Stimulated activated CD4-positive, alpha-beta T cell treated with anti-CD3 and anti-CD28 coated beads, Interleukin-12 subunit alpha, Interleukin-12 subunit beta, amount 100 ng/mL, for 24 hours (primary cell): ENCODE measurements around the gene IRAK2.
"Not testable (repeated sequence)": the region's sequence is repeated elsewhere in the genome, so short reads cannot be mapped to it uniquely, and the experiment has no call there.

Experiments
- DNase-seq, 2 experiments: peaks; one replicate each; pipeline ENCODE4 v3.0.0-alpha.2; 2020; ENCODE audit warnings: low read depth in 2 of 2

IRAK2 gene

GRCh38 chr3:10164546-10165393, at the start of gene IRAK2:
Gene IRAK2, plus strand, starts transcription at chr3:10164919. Its CDS starts 36 bp downstream, at chr3:10164955.
- DNase-seq, result peak; percentile 33 to 56

DNA sequence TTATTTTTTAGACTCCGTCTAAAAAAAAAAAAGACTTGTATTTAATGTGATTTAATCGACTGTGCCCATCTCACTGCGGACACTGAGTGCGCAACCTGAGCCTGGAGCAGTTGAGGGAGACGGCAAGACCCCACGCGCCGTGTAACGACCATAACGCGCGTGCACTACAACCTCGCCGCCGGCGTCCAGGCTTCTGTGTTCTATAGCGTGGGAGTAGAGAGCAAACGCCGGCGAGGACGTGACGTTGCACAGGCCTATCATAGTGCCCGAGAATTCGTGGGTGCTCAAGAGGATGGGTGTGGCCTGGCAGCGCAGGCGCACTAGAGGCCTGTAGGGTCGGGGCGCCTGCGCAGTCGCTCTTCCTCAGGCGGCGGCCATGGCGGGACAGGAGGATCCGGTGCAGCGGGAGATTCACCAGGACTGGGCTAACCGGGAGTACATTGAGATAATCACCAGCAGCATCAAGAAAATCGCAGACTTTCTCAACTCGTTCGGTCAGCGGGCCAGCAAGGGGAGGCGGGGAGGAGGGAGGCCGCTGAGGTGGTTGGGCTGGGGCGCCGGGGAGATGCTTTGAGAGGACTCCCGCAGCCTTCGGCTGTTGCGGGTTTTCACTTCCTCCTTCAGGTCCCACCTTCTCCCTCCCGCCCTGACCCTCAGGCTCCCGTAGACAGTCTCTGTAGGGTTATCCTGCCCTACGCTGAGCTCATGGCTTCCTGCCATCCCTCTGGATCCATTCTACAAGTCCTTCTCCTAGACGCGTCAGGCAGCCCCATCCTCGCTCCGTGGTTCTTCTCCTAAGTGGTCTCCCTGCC, 49.2 kb upstream of the IRAK2 start, which contains the start of gene BRK1:
TSS of gene BRK1 (plus strand) at position 350 of the 812 bp plus-strand sequence. CDS start at position 377, 27 bp downstream.
- peak; percentile 88 to 92 for DNase-seq

- no peak for DNase-seq
Observed at GRCh38 chr3:10116138-10116460, 48.6 kb upstream of the IRAK2 start.

DNA sequence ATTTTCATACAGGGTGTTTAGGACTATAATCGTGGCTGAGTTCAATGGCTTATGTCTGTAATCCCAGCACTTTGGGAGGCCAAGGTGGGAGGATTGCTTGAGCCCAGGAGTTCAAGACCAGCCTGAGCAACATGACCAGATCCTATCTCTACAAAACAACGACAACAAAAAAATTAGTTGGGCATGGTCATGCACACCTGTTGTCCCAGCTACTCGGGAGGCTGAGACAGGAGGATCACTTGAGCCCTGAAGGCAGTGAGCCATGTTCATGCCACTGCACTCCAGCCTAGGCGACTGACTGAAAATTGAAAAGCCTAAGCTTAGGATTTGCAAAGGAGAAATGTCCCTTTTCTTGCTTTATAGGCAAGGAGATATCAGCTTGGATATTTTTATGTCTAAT, 47.8 kb upstream of the IRAK2 start:
- no peak for DNase-seq

- DNase-seq, result no peak
Observed at GRCh38 chr3:10119376-10119775, 45.3 kb upstream of the IRAK2 start.

DNA sequence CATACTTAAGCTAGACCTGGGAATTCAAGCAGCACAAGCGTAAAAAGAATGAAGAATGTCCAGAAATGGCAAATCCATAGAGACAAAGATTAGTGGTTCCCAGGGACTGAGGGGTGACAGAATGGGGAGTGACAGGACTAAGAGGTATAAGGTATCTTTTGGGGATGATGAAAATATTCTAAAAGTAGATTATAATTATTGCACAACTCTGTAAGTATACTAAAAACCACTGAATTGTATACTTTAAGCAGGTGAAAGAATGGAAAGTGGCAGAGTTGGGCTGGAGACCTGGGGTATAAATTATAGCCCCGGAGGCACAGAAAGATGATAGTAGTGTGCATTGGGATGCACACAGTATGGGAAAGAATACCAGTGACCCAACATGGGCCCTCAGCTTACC, 43.7 kb upstream of the IRAK2 start:
- no peak for DNase-seq

- DNase-seq, result no peak
Observed at GRCh38 chr3:10122724-10123123, 42.0 kb upstream of the IRAK2 start.

DNA sequence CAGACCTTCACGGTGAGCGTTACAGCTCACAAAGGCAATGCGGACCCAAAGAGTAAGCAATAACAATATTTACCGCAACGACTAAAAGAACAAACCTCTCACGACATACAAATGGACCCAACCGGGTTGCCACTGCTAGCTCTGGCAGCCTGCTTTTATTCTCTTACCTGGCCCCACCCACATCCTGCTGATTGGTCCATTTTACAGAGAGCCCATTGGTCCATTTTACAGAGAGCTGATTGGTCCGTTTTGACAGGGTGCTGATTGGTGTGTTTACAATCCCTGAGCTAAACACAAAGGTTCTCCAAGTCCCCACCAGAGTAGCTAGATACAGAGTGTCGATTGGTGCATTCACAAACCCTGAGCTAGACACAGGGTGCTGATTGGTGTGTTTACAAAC, 28.8 kb upstream of the IRAK2 start:
- DNase-seq, result not testable (repeated sequence)

DNA sequence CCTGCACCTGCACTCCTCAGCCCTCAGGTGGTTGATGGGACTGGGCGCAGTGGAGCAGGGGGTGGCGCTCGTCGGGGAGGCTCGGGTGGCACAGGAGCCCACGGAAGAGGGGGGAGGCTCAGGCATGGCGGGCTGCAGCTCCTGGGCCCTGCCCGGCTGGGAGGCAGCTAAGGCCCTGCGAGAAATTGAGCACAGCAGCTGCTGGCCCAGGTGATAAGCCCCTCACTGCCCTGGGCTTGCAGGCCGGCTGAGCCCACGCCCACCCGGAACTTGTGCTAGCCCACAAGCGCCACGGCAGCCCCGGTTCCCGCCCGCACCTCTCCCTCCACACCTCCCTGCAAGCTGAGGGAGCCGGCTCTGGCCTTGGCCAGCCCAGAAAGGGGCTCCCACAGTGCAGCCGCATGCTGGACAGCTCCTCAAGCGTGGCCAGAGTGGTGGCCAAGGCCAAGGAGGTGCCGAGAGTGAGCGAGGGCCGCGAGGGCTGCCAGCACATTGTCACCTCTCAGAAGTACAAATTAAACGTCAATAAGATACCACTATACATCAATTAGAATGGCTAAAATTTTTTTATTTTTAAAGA, 28.2 kb upstream of the IRAK2 start:
- no peak for DNase-seq

DNA sequence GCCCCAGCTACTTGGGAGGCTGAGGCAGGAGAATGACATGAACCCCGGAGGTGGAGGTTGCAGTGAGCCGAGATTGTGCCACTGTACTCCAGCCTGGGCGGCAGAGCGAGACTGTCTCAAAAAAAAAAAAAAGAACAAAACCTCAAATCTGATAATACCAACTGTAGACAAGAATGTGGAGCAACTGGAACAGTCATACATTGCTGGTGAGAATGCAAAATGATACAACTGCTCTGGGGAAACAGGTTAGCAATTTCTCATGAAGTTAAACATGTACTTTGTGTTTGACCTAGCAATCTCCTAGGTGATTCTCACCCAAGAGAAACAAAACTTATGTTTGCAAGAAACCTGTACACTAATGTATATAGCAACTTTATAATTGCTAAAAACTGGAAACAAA, 27.5 kb upstream of the IRAK2 start:
- no peak for DNase-seq

GRCh38 chr3:10140996-10141546, 23.6 kb upstream of the IRAK2 start:
- DNase-seq, result no peak

GRCh38 chr3:10142707-10143560, 21.8 kb upstream of the IRAK2 start:
- peak in 1 of 2 experiments; percentile 6 for DNase-seq

DNA sequence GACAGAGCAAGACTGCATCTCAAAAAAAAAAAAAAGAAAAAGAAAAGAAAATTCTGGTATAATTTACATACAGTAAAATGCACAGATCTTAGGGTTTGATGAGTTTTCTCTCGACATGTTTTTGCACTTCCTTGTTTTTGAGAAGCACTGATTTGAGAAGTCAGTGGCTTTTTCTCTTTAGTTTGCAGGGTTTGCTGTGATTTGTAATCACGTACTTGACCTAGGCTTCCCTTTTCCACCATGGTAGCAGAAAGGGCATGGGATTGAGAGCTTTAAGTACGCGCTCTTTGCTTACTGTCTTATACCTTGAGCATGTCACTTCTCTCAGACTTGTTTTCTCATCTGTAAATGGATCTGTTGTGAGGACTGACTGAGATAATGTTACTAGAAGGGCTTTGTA, 19.0 kb upstream of the IRAK2 start:
- DNase-seq, result no peak

GRCh38 chr3:10149226-10149625, 15.5 kb upstream of the IRAK2 start:
- no peak for DNase-seq

DNA sequence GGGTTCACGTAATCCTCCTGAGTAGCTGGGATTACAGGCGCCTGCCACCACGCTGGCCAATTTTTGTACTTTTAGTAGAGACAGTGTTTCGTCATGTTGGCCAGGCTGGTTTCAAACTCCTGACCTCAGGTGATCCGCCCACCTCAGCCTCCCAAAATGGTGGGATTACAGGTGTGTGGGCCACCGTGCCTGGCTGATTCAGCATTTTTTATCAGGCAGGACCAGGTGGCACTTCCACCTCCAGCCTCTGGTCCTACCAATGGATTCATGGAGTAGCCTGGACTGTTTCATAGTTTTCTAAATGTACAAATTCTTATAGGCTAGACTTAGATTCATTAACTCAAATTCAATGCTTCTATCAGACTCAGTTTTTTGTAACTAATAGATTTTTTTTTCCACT, 13.7 kb upstream of the IRAK2 start:
- DNase-seq, result no peak

DNA sequence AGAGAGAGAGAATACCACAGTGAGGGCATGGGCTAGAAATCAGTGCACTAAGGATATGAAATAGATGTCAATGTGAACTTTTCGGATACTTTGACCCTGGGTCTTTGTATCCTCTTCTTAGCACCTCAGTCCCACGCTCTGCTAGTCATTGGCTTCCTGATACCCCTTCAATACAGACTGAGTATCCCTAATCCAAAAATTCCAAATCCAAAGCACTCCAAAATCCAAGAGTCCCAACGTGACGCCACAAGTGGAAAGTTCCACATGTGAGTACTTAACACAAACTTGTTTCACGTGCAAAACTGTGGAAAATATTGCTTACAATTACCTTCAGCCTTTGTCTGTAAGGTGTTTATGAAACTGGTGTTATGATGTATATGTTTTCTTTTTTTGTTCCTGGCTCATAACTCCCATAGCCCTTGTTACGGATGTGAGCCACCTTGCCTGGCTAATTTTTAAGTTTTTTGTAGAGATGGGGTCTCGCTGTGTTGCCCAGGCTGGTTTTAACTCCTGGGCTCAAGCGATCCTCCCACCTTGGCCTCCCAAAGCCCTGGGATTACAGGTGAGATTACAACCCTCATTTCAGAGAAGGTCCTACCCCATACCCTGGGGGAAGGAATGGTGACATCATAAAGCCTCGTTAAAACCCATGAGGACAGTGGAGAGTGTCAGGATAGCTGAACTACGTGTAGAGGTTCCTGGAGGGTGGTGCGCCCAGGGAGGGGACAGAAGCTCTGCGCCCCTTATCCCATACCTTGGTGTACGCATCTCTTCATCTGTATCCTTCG, 10.2 kb upstream of the IRAK2 start:
- no peak for DNase-seq

- DNase-seq, result no peak
Observed at GRCh38 chr3:10155123-10155472, 9.6 kb upstream of the IRAK2 start.

- no peak for DNase-seq
Observed at GRCh38 chr3:10155658-10156057, 9.1 kb upstream of the IRAK2 start.

- no peak for DNase-seq
Observed at GRCh38 chr3:10157031-10157430, 7.7 kb upstream of the IRAK2 start.

GRCh38 chr3:10158555-10158954, 6.2 kb upstream of the IRAK2 start:
- not testable (repeated sequence) for DNase-seq

GRCh38 chr3:10160346-10160745, 4.4 kb upstream of the IRAK2 start:
- DNase-seq, result no peak
